Measurements from ENCODE around the gene CCN2. TPM values are rescaled to one million over a fixed set of nuclear protein-coding genes. Genes with fewer than 3 reads are reported as not detected.
A peak's percentile ranks its signal among the peaks of the same experiment; 100 is the strongest.

Gene CCN2
- total and polyA plus RNA-seq, 2 donors (not counting 1 experiment from before 2014, with no cell fraction given), result 0.81 to 1.3 TPM

DNA sequence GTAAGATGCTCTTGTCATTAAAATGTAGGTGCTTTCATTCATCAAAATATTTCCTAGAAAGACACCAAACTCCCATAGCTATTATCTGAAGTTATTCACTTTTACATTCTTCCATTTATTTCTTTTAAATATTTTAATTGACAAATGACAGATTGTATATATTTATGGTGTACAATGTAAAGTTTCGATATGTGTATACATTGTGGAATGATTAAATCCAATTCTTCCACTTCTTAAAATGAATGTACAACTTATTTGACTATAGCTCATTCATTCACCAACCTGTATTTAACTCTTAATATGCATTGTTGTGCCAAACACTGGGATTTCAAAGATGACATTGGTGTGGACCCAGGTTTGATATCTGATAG, 41.0 kb downstream of the CCN2 start:
- Mint-ChIP-seq H3K9me3 (ENCODE audit: insufficient read depth) (no peaks in the 10 kb centered on the region), H3K4me3 (no peak overlapping the region), H3K27me3 (peaks cover 38% of the 10 kb centered on the region), H3K27ac (no peak overlapping the region), H3K4me1 (peaks cover 9% of the 10 kb centered on the region)
- Histone ChIP-seq H3K27ac (ENCODE audit: low read length in 2 of 2) (no peak overlapping the region), H3K4me1 (ENCODE audit: control insufficient read depth in 2 of 2, insufficient read depth in 2 of 2, low read length in 2 of 2) (peaks cover 4 to 5% of the 10 kb centered on the region in 2 donors), H3K4me3 (ENCODE audit: control extremely low read depth in 1 of 5, extremely low read depth in 1 of 5, insufficient read depth in 1 of 5, low read depth in 2 of 5, low read length in 4 of 5) (no peak overlapping the region), H3K27me3 (replicated peaks in 1 of 4; ENCODE audit: control extremely low read depth in 1 of 4, control insufficient read depth in 3 of 4, insufficient read depth in 4 of 4, low read length in 3 of 4) (peaks cover 0 to 15% (median 9%) of the 10 kb centered on the region in 4 experiments), H3K36me3 (replicated peaks in 1 of 2; ENCODE audit: control extremely low read depth in 1 of 2, control insufficient read depth in 1 of 2, extremely low read depth in 1 of 2, insufficient read depth in 2 of 2, low read length in 1 of 2) (no peaks in the 10 kb centered on the region), H3K9me3 (ENCODE audit: control extremely low read depth in 1 of 3, control insufficient read depth in 2 of 3, insufficient read depth in 1 of 3, low read length in 2 of 3) (no peaks in the 10 kb centered on the region), H3K9ac (ENCODE audit: low read length) (no peak overlapping the region), H4K20me1 (ENCODE audit: control insufficient read depth, insufficient read depth, low read length, poor library complexity, severe bottlenecking) (no peaks in the 10 kb centered on the region), H2AFZ (ENCODE audit: insufficient read depth, low read depth, low read length, poor library complexity, severe bottlenecking) (no peak overlapping the region), H3K79me2 (ENCODE audit: control insufficient read depth, insufficient read depth, low read length) (no peaks in the 10 kb centered on the region), H3K4me2 (replicated peaks; ENCODE audit: low read depth, low read length, poor library complexity, severe bottlenecking) (no peak overlapping the region)
- ChIA-PET CTCF (interaction anchor here (0.6 to 6.2 kb wide), 18 partner anchors 8 to 1025 kb away, joined by 3 to 72 read pairs (median 4); partner anchors contain the start of gene MED23), POLR2A (no interaction called here)
- DNase-seq (no peak), ATAC-seq (ENCODE audit: low read depth) (no peak)
- WGBS (ENCODE audit: insufficient coverage), result no CpG with 5 or more reads among the region's 1 CpG
- intact Hi-C loops (cut with micrococcal nuclease), result loop anchor here (1.0 to 10.0 kb wide), 3 partner anchors 216 to 905 kb away; partner anchors contain the start of gene RPS12
- no peak for TF ChIP-seq EZH2 (IDR thresholded peaks at IDR 0.05; ENCODE audit: borderline replicate concordance, insufficient read depth, low read depth, low read length, poor library complexity, severe bottlenecking)
- TF ChIP-seq, protein P1, sequence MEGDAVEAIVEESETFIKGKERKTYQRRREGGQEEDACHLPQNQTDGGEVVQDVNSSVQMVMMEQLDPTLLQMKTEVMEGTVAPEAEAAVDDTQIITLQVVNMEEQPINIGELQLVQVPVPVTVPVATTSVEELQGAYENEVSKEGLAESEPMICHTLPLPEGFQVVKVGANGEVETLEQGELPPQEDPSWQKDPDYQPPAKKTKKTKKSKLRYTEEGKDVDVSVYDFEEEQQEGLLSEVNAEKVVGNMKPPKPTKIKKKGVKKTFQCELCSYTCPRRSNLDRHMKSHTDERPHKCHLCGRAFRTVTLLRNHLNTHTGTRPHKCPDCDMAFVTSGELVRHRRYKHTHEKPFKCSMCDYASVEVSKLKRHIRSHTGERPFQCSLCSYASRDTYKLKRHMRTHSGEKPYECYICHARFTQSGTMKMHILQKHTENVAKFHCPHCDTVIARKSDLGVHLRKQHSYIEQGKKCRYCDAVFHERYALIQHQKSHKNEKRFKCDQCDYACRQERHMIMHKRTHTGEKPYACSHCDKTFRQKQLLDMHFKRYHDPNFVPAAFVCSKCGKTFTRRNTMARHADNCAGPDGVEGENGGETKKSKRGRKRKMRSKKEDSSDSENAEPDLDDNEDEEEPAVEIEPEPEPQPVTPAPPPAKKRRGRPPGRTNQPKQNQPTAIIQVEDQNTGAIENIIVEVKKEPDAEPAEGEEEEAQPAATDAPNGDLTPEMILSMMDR (IDR thresholded peaks at IDR 0.05), result peak; percentile 48

DNA sequence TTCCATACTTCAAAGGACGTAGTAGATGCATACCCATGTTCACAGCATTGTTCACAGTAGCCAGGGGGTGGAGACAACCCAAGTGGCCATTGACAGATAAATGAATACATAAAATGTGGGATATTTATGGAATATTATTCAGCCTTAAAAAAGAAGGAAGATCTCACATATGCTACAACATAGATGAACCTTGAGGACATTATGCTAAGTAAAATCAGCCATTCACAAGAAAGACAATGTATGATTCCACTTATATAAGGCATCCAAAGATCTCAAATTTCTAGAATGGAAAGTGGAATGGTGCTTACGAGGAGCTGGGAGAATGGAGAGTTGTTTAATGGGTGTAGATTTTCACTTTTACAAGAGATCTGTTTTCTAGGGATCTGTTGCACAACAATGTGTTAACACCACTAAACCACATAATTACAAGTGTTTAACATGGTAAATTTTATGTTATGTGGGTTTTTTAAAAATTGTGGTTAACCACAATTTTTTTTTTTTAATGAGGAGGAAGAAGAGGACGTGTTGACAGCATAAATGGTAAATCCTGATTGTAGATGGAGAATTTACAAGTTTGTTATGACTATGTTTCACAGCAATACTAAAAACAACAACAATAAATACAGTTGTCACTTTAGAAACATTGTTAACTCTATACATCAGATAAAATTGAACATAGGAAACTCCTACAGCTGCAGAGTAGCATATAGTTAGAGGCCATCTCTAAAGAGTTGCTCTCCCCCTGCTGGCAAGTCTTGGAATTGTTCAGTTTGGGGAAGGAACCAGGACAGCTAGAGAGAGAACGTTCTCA, 41.6 kb downstream of the CCN2 start:
- Histone ChIP-seq H3K4me1 (ENCODE audit: control insufficient read depth in 2 of 2, insufficient read depth in 2 of 2, low read length in 2 of 2) (peaks cover 0 to 5% of the 10 kb centered on the region in 2 donors), H3K27me3 (replicated peaks in 1 of 4; ENCODE audit: control extremely low read depth in 1 of 4, control insufficient read depth in 3 of 4, insufficient read depth in 4 of 4, low read length in 3 of 4) (peaks cover 0 to 13% (median 5%) of the 10 kb centered on the region in 4 experiments), H2AFZ (ENCODE audit: insufficient read depth, low read depth, low read length, poor library complexity, severe bottlenecking) (no peak overlapping the region), H3K9me3 (ENCODE audit: control extremely low read depth in 1 of 3, control insufficient read depth in 2 of 3, insufficient read depth in 1 of 3, low read length in 2 of 3) (no peaks in the 10 kb centered on the region), H3K27ac (ENCODE audit: low read length in 2 of 2) (no peak overlapping the region), H3K4me2 (replicated peaks; ENCODE audit: low read depth, low read length, poor library complexity, severe bottlenecking) (peak overlapping the region; percentile 20), H3K79me2 (ENCODE audit: control insufficient read depth, insufficient read depth, low read length) (no peaks in the 10 kb centered on the region), H4K20me1 (ENCODE audit: control insufficient read depth, insufficient read depth, low read length, poor library complexity, severe bottlenecking) (no peaks in the 10 kb centered on the region), H3K4me3 (ENCODE audit: control extremely low read depth in 1 of 5, extremely low read depth in 1 of 5, insufficient read depth in 1 of 5, low read depth in 2 of 5, low read length in 4 of 5) (no peak overlapping the region), H3K36me3 (replicated peaks in 1 of 2; ENCODE audit: control extremely low read depth in 1 of 2, control insufficient read depth in 1 of 2, extremely low read depth in 1 of 2, insufficient read depth in 2 of 2, low read length in 1 of 2) (no peaks in the 10 kb centered on the region), H3K9ac (ENCODE audit: low read length) (no peak overlapping the region)
- Mint-ChIP-seq H3K4me3 (no peak overlapping the region), H3K27me3 (peaks cover 33% of the 10 kb centered on the region), H3K9me3 (ENCODE audit: insufficient read depth) (no peaks in the 10 kb centered on the region), H3K4me1 (peaks cover 6% of the 10 kb centered on the region), H3K27ac (no peak overlapping the region)
- TF ChIP-seq EZH2 (IDR thresholded peaks at IDR 0.05; ENCODE audit: borderline replicate concordance, insufficient read depth, low read depth, low read length, poor library complexity, severe bottlenecking), result no peak
- TF ChIP-seq, protein P1 (IDR thresholded peaks at IDR 0.05), result peak; percentile 98
- 100% methylated on average over 1 of the region's 4 CpGs for WGBS (ENCODE audit: insufficient coverage)
- CTCF ChIA-PET, result interaction anchor here (0.6 to 6.2 kb wide), 19 partner anchors 8 to 1024 kb away, joined by 3 to 72 read pairs (median 4); partner anchors contain the start of gene MED23
- intact Hi-C loops (cut with micrococcal nuclease), result loop anchor here (1.0 to 10.0 kb wide), 3 partner anchors 215 to 905 kb away; partner anchors contain the start of gene RPS12
- ATAC-seq (ENCODE audit: low read depth), result peak; percentile 94
- peak; percentile 79 for DNase-seq
- POLR2A ChIA-PET, result no interaction called here

All from B cell (primary cell).